GM12878 (cell line): Measurements from ENCODE around the gene CCDC15. TPM values are rescaled to one million over a fixed set of nuclear protein-coding genes. Genes with fewer than 3 reads are reported as not detected.

Experiments used
- ATAC-seq: fragments of 200-7000 bp; cut with Tn5 transposase; 3 replicates; pipeline ENCODE4 v1.9.1; 2020; ENCODE audit warnings: mild to moderate bottlenecking, moderate library complexity
- BruUV-seq: library from RNA; stranded (reverse); fragments of 400-500 nt; replicated peaks from 2 replicates; lab custom pipeline; 2021; lab: Mats Ljungman, UMichigan
- CTCF ChIA-PET: fragments of 300-600 bp; sonication (Branson Sonifier 250); formaldehyde crosslinking; extraction: SDS; loops from one replicate; lab custom pipeline; 2021; ENCODE audit warnings: inconsistent platforms; lab: Yijun Ruan, JAX
- POLR2A ChIA-PET: fragments of 350-600 bp; formaldehyde crosslinking; extraction: SDS; loops from one replicate; lab custom pipeline; 2021; ENCODE audit warnings: inconsistent platforms; lab: Charles Lee
- RAD21 ChIA-PET: fragments of 300-600 bp; sonication (Branson Sonifier 250); formaldehyde crosslinking; loops from one replicate; lab custom pipeline; 2023; ENCODE audit warnings: antibody characterized with exemption; ENCODE audit not compliant: unreplicated experiment; lab: Charles Lee
- SMC1A ChIA-PET: fragments of 300-600 bp; sonication (Branson Sonifier 250); formaldehyde crosslinking; loops from one replicate; lab custom pipeline; 2023; ENCODE audit not compliant: unreplicated experiment, uncharacterized antibody; lab: Charles Lee
- DNase-seq: peaks from one replicate; pipeline ENCODE4 v3.0.0-alpha.2; 2011; ENCODE audit warnings: low read depth, low spot score
- FAIRE-seq: peaks from 3 replicates; lab custom pipeline; 2011; peaks lifted over from hg19 to GRCh38; lab: Jason Lieb, UNC
- H2AFZ ChIP-seq: 2 replicates; pipeline ENCODE4 v1.6.0; 2011; ENCODE audit warnings: low read depth, low read length, control low read depth; ENCODE audit not compliant: control insufficient read depth
- H3K27ac ChIP-seq: 2 replicates; pipeline ENCODE4 v1.5.1; 2011; ENCODE audit warnings: control low read depth; ENCODE audit not compliant: control insufficient read depth, insufficient read depth
- H3K27me3 ChIP-seq, 2 experiments: replicated peaks in 1 of 2; 2 replicates each; pipeline versions ENCODE4 v1.6.0 to v1.6.1; 2011; ENCODE audit warnings: low read length in 1 of 2; ENCODE audit not compliant: control insufficient read depth in 2 of 2, insufficient read depth in 2 of 2
- H3K36me3 ChIP-seq, 2 experiments: 2 replicates each; pipeline ENCODE4 v1.5.1; 2011; ENCODE audit warnings: low read length in 1 of 2; ENCODE audit not compliant: control insufficient read depth in 2 of 2, insufficient read depth in 2 of 2
- H3K4me1 ChIP-seq: 2 replicates; pipeline ENCODE4 v1.6.1; 2011; ENCODE audit warnings: mild to moderate bottlenecking, low read length, moderate library complexity, mixed read lengths; ENCODE audit not compliant: control insufficient read depth, insufficient read depth
- H3K4me2 ChIP-seq: 2 replicates; pipeline ENCODE4 v1.6.0; 2011; ENCODE audit warnings: control low read depth; ENCODE audit not compliant: control insufficient read depth, insufficient read depth
- H3K4me3 ChIP-seq: fragments of 200-600 bp; sonication (generic); 2 replicates; pipeline ENCODE4 v1.5.1; 2016
- H3K79me2 ChIP-seq: 2 replicates; pipeline ENCODE4 v1.6.0; 2011; ENCODE audit warnings: low read length; ENCODE audit not compliant: control insufficient read depth, insufficient read depth
- H3K9ac ChIP-seq: 2 replicates; pipeline ENCODE4 v1.8.0; 2011; ENCODE audit warnings: low read length, control low read depth, mixed read lengths; ENCODE audit not compliant: control insufficient read depth, insufficient read depth
- H3K9me3 ChIP-seq: replicated peaks from 3 replicates; pipeline ENCODE4 v1.5.1; 2011; ENCODE audit warnings: mild to moderate bottlenecking, low read length; ENCODE audit not compliant: control insufficient read depth, insufficient read depth
- H4K20me1 ChIP-seq: 2 replicates; pipeline ENCODE4 v1.6.0; 2011; ENCODE audit not compliant: control insufficient read depth, insufficient read depth
- ASH2L ChIP-seq: fragments of 300-600, 200-600 bp; sonication (generic); IDR thresholded peaks from 2 replicates; pipeline ENCODE4 v1.6.1; 2017; ENCODE audit warnings: low read depth, mild to moderate bottlenecking, borderline replicate concordance
- FOXK2 ChIP-seq: fragments of 450-650 bp; IDR thresholded peaks from 2 replicates; pipeline ENCODE4 v1.6.1; 2017; ENCODE audit warnings: mild to moderate bottlenecking, moderate library complexity
- JUND ChIP-seq: IDR thresholded peaks from 2 replicates; pipeline ENCODE4 v1.6.1; 2012; ENCODE audit warnings: low read depth, mild to moderate bottlenecking, low read length, improper control_type of control experiment, moderate library complexity
- KLF5 ChIP-seq: fragments of 450-650 bp; IDR thresholded peaks from 2 replicates; pipeline ENCODE4 v1.6.1; 2014; ENCODE audit warnings: mild to moderate bottlenecking; ENCODE audit not compliant: partially characterized antibody
- MYC ChIP-seq: IDR thresholded peaks from 2 replicates; pipeline ENCODE4 v1.6.1; 2011; ENCODE audit warnings: mild to moderate bottlenecking, low read length, moderate library complexity, inconsistent platforms; ENCODE audit not compliant: insufficient read depth, insufficient replicate concordance, insufficient read length, severe bottlenecking
- PAX5 ChIP-seq: IDR thresholded peaks from 2 replicates; pipeline ENCODE4 v1.6.1; 2011; ENCODE audit warnings: low read depth, low read length, borderline replicate concordance
- RBBP5 ChIP-seq: fragments of 200-600 bp; sonication (generic); conservative IDR thresholded peaks from 2 replicates; pipeline ENCODE4 v1.6.1; 2016
- RCOR1 ChIP-seq: conservative IDR thresholded peaks from 2 replicates; pipeline ENCODE4 v1.6.1; 2012; ENCODE audit warnings: low read depth, low read length, improper control_type of control experiment
- WGBS: methylation state at CpG from one replicate; pipeline ENCODE4 v1.1.6; 2016; ENCODE audit warnings: low lambda C conversion rate; ENCODE audit not compliant: insufficient replicate concordance, insufficient coverage; ENCODE audit errors: missing lambda C conversion rate; 5-methylcytosine and 5-hydroxymethylcytosine counted together
- in situ Hi-C: fragments of 300-500 bp; cut with MboI; formaldehyde crosslinking; loops from 9 replicates; pipeline ENCODE4 v1.14.3; 2018; ENCODE audit warnings: mixed read lengths
- intact Hi-C: fragments of 100-400 bp; cut with micrococcal nuclease; formaldehyde crosslinking; loops from one replicate; pipeline ENCODE4 v1.14.2; 2022; ENCODE audit not compliant: unreplicated experiment
- polyA plus RNA-seq, 11 experiments: library from polyadenylated mRNA; depleted of rRNA in 4 of 11; unstranded in 6 of 11; stranded (reverse) in 5 of 11; fragments of >200 nt; fragmentation: Nextera tagmentation in 4 of 11; fragmentation: Illumina TruSeq in 1 of 11; extraction: Ambion mirVana in 4 of 11; extraction: Trizol in 1 of 11; gene quantifications; 1 replicate in 1 of 11; 2 replicates in 10 of 11; pipeline versions ENCODE4 v1.2.1 to v1.2.3, GENCODE V29; 2011 to 2016; ENCODE audit warnings: inconsistent platforms in 2 of 11, missing spikeins in 2 of 11, low read depth in 1 of 11
- total RNA-seq, 4 experiments: library from RNA; depleted of rRNA in 3 of 4; stranded (reverse); fragments of >200 nt in 3 of 4; fragmentation: Illumina TruSeq in 1 of 4; extraction: Trizol in 1 of 4; gene quantifications; 2 replicates each; pipeline versions ENCODE4 v1.2.1 to v1.2.3, GENCODE V29; 2013 to 2021

Gene CCDC15
- total and polyA plus RNA-seq, 10 of the 15 experiments (the other 5 are each of a cell fraction or from before 2014, with no cell fraction given) = 2.0 to 5.3 (median 3.3) TPM

DNA sequence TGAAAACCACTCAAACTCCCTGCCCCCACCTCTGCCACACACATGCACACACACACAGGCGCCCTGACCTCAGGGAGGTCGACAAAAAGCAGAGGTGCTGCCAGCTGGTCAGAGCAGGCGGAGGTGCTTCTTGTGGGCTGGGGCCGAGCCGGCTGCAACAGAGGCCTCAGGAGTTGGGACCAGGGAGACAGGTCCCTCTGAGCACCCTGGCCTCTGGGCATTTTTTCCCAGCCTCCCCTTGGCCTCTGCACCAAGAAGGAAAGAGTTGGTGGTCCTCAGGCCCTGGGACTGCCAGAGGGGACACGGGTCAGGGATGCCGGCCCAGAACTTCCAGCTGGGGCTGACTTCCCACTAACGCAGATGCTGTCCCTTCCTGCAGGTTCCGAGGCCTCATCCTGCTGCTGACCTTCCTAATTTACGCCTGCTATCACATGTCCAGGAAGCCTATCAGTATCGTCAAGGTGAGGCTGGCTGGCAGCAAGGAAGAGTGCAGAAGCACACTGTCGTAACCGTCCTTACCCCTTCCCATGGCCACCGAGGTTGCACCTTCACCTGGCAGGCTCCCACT, 122.5 kb downstream of the CCDC15 start:
- Histone ChIP-seq H3K79me2 (no peaks in the 10 kb centered on the region), H3K9me3 (no peaks in the 10 kb centered on the region), H3K27ac (no peak overlapping the region), H3K4me3 (no peak overlapping the region), H3K27me3 (no peaks in the 10 kb centered on the region), H3K4me1 (peaks cover 27% of the 10 kb centered on the region), H3K4me2 (no peak overlapping the region), H3K9ac (no peak overlapping the region), H3K36me3 (no peaks in the 10 kb centered on the region), H4K20me1 (no peaks in the 10 kb centered on the region), H2AFZ (no peak overlapping the region)
- RAD21 ChIA-PET = no interaction called here
- in situ Hi-C loops = no loop called here
- intact Hi-C loops = no loop called here
- WGBS = 78% methylated on average over 14 of the region's 14 CpGs
- SMC1A ChIA-PET = interaction anchor here (5.0 kb wide), 1 partner anchor 12 kb away, joined by 36 read pairs; the partner anchor contains the start of gene SLC37A2
- ATAC-seq (no peak), FAIRE-seq (no peak), DNase-seq (no peak)
- no TSS peak for BruUV-seq
- TF ChIP-seq MYC (no peak), PAX5 (no peak), RBBP5 (no peak), KLF5 (no peak), FOXK2 (no peak)
- POLR2A ChIA-PET = no interaction called here
- CTCF ChIA-PET = no interaction called here

GRCh38 chr11:125078016-125078415, 124.0 kb downstream of the CCDC15 start:
- SMC1A ChIA-PET = interaction anchor here (3.1 kb wide), 1 partner anchor 14 kb away, joined by 12 read pairs; no protein-coding TSS in a partner anchor
- intact Hi-C loops (no loop called here), in situ Hi-C loops (no loop called here)
- Histone ChIP-seq H3K9me3 (no peaks in the 10 kb centered on the region), H3K36me3 (no peaks in the 10 kb centered on the region), H3K4me1 (peaks cover 13% of the 10 kb centered on the region), H3K79me2 (no peaks in the 10 kb centered on the region), H3K4me2 (no peak overlapping the region), H3K4me3 (no peak overlapping the region), H3K27ac (no peak overlapping the region), H4K20me1 (no peaks in the 10 kb centered on the region), H3K27me3 (no peaks in the 10 kb centered on the region), H3K9ac (no peak overlapping the region), H2AFZ (no peak overlapping the region)
- TF ChIP-seq JUND (no peak), RCOR1 (no peak), ASH2L (no peak)
- RAD21 ChIA-PET = interaction anchor here (1.3 kb wide), 1 partner anchor 33 kb away, joined by 5 read pairs; the partner anchor contains the start of gene TMEM218
- CTCF ChIA-PET = interaction anchor here (1.4 to 1.7 kb wide), 3 partner anchors 13 to 63 kb away, joined by 3 to 6 read pairs (median 5); no protein-coding TSS in a partner anchor
- BruUV-seq = no TSS peak
- POLR2A ChIA-PET = interaction anchor here (1.3 kb wide), 1 partner anchor 33 kb away, joined by 3 read pairs; the partner anchor contains the start of gene TMEM218
- 85% methylated on average over 11 of the region's 11 CpGs for WGBS
- no peak for DNase-seq
- FAIRE-seq = no peak
- no peak for ATAC-seq
